ENCODE measurements around the gene PSMD8. TPM values are rescaled to one million over a fixed set of nuclear protein-coding genes. Genes with fewer than 3 reads are reported as not detected.
A peak's percentile ranks its signal among the peaks of the same experiment; 100 is the strongest.

The PSMD8 gene
- total RNA-seq, 2 donors from 2014 or later: 126 to 184 TPM

DNA sequence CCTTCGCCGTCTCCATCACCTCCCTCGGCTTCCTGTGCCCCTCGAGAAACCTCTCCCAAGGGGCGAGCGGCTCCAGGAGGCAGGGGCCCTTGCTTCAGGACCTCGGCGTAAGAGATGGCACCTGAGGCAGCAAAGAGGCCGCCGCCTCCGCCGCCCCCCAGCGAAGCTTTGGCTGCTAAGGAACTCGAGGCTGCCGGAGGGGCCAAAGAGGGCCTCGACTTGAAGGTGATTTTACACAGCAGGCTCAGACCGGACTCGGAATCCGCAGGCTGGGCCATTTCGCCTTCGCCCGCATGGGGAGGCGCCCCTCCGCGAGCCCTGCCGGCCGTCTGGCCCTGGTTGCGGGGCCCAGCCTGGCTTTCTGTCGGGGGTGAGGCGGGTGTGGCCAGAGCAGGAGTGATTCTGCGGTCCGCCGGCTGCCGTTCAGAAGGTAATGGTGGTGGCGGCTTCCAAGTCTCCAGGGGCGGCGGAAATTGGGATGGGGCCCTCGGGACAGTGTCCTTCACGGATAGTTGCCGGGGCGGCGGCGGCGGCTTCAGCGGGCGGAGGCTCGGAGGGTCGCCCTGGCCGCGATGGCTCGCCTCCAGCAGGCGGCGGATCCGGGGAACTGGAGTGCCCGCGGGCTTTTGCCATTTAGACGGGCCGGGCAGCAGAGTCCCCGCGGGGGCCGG lies 12.1 kb downstream of the PSMD8 start:
- H3K9ac ChIP-seq (ENCODE audit: low read depth in 2 of 2, low read length in 2 of 2): no peak overlapping the region

DNA sequence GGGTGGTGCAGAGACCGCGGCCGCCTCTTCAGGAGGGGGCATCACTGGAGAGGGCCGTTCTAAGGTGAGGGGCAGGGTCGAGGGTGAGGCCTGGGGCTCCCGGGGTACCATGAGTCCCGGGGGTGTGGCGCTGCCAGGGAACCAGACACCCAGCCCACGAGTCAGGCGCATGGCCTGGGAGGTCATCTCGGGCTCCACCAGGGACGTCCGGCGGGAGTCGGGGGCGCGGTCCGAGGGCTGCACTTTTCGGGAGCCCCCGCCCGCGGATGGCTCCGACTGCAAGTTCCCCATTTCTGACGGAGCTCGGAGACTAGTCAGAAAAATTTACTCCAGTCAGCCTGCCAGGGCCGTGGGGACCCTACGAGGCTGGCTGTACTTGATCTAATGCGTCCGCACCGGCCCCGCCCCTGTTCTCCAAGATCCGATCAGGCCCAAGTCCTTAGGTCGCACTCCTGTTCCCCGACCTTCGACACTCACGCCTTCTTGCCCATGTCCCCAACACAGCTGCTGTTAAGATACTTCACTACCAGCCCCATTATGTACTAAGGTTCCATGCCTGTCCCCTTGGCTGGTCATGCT lies 12.7 kb downstream of the PSMD8 start:
- Histone ChIP-seq H3K36me3 (peaks cover 4% of the 10 kb centered on the region), H3K27me3 (peaks cover 17% of the 10 kb centered on the region), H3K4me1 (peaks cover 14% of the 10 kb centered on the region), H3K9ac (ENCODE audit: low read depth in 2 of 2, low read length in 2 of 2) (peak overlapping the region in 1 of 2 donors; percentile 40), H3K4me3 (peak overlapping the region; percentile 44), H3K27ac (peak overlapping the region; percentile 37), H3K9me3 (no peaks in the 10 kb centered on the region)
- intact Hi-C loops (cut with DNase I): no loop called here
- peak; percentile 27 for DNase-seq
- TF ChIP-seq, protein P1, sequence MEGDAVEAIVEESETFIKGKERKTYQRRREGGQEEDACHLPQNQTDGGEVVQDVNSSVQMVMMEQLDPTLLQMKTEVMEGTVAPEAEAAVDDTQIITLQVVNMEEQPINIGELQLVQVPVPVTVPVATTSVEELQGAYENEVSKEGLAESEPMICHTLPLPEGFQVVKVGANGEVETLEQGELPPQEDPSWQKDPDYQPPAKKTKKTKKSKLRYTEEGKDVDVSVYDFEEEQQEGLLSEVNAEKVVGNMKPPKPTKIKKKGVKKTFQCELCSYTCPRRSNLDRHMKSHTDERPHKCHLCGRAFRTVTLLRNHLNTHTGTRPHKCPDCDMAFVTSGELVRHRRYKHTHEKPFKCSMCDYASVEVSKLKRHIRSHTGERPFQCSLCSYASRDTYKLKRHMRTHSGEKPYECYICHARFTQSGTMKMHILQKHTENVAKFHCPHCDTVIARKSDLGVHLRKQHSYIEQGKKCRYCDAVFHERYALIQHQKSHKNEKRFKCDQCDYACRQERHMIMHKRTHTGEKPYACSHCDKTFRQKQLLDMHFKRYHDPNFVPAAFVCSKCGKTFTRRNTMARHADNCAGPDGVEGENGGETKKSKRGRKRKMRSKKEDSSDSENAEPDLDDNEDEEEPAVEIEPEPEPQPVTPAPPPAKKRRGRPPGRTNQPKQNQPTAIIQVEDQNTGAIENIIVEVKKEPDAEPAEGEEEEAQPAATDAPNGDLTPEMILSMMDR (IDR thresholded peaks at IDR 0.05): no peak

More for the DNA sequence above, 12.1 kb downstream of the PSMD8 start:
- intact Hi-C loops (cut with DNase I): no loop called here
- Histone ChIP-seq H3K4me3 (no peak overlapping the region), H3K4me1 (peaks cover 14% of the 10 kb centered on the region), H3K27ac (no peak overlapping the region), H3K36me3 (peaks cover 10% of the 10 kb centered on the region), H3K9me3 (no peaks in the 10 kb centered on the region), H3K27me3 (peaks cover 17% of the 10 kb centered on the region)
- TF ChIP-seq, protein P1 (IDR thresholded peaks at IDR 0.05): no peak
- no peak for DNase-seq

DNA sequence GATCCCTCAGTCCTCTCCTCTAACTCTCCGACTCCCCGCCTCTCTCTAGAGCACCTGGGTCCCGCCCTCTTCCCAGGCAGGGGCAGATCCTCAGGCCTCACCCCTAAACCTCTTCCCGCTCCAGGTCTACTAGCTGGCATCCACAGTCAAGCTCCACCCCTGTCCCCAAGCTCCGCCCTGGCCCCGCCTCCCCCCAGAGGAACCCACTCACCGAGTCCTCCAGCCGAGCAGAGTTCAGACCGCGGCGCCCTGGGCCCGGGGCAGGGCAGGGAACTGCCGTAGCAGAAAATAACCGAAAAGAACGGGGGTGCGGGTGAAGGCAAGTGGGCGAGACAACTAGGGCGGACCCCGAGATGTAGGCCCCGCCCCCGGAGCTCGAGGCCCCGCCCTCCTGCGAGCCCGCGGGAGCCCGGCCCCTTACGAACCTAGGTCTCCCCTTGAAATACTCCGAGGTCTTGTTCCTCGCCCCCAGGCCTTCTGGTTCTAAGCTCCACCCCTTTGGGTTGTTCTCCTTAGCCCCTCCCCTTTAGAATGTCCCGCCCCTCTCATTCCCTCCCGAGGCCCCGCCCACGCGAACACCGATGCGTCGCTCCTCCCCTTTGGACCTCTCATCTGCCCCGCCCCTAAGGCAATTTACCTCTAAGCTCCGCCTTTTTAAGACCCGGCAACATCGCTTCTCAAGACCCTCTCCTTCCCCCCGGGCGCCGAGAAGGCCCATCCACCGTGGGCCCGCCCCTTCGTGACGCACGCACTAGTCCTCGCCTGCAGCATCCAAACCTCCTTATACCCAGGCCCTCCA lies 13.4 kb downstream of the PSMD8 start, which contains the start of gene GGN:
Gene GGN (minus strand): TSS at position 485 of the 799 bp plus-strand sequence. CDS start 773 bp downstream, outside the sequence.
- TF ChIP-seq, protein P1 (IDR thresholded peaks at IDR 0.05): no peak
- Histone ChIP-seq H3K4me1 (peaks cover 14% of the 10 kb centered on the region), H3K27ac (peak within 1 kb of the TSS; percentile 37), H3K9ac (ENCODE audit: low read depth in 2 of 2, low read length in 2 of 2) (peak within 1 kb of the TSS; percentile 40 to 47), H3K4me3 (peak within 1 kb of the TSS; percentile 44), H3K27me3 (peaks cover 17% of the 10 kb centered on the region), H3K36me3 (no peaks in the 10 kb centered on the region), H3K9me3 (no peaks in the 10 kb centered on the region)
- intact Hi-C loops (cut with DNase I): no loop called here
- peak; percentile 88 for DNase-seq

DNA sequence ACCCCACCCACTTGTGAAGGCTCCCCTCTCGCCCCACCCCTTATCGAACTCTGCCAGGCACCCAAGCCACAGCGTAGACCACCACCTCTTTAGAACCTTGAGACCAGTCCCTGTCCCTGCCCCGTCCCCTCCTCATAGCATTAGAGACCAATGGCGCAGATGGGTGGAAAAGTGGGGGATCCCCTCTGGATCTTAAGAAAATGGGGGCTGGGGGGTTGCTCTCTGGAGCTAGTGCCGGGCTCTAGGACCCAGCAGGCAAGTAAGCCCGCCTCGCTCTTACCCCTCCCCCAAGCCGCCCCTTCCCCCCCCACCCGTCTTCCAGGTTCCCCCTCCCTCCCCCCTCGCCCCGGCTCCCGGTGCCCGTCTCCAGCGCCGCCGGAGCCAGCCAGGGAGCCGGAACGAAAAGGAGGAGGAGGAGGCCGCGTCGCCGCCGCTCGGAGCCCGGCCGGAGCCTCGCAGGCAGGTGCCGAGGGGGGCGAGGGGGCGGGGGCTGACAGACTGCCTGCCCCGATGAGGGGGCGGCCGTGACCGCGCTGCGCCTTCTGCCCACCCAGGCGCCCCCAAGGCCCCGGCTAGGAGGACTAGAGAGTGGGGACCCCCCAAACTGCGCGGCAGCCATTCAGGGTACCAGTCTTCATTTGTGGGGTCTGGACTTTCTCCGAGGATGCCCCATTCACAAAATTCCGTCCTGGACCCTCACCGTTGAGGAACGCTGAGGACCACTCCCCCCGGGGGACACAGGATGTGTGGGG lies 14.2 kb downstream of the PSMD8 start, which contains the start of gene SPRED3:
Gene SPRED3 (plus strand): TSS at position 349 of the 752 bp plus-strand sequence. CDS start 1,606 bp downstream, outside the sequence.
- TF ChIP-seq, protein P1 (IDR thresholded peaks at IDR 0.05): no peak
- DNase-seq: no peak
- Histone ChIP-seq H3K36me3 (no peaks in the 10 kb centered on the region), H3K27ac (peak within 1 kb of the TSS; percentile 37), H3K9me3 (no peaks in the 10 kb centered on the region), H3K27me3 (peaks cover 17% of the 10 kb centered on the region), H3K4me1 (peaks cover 14% of the 10 kb centered on the region), H3K9ac (ENCODE audit: low read depth in 2 of 2, low read length in 2 of 2) (peak within 1 kb of the TSS; percentile 40 to 47), H3K4me3 (peak within 1 kb of the TSS; percentile 44)
- intact Hi-C loops (cut with DNase I): no loop called here

Measured in colonic mucosa (tissue), 4 donors.